PC-3 (cell line): Measurements from ENCODE around the gene BCL11A.

Experiments
- CTCF ChIP-seq: fragments of 300-600 bp; sonication (generic); conservative IDR thresholded peaks from 2 replicates; pipeline ENCODE4 v1.5.1; 2017; ENCODE audit warnings: antibody characterized with exemption, low read depth, mild to moderate bottlenecking, low read length
- EZH2phosphoT487 ChIP-seq: fragments of 300-600 bp; sonication (generic); IDR thresholded peaks from 2 replicates; pipeline ENCODE4 v1.6.1; 2018; ENCODE audit warnings: mild to moderate bottlenecking, antibody characterized with exemption, low read length, borderline replicate concordance

GRCh38 chr2:60555783-60556139 lies 2.3 kb upstream of the BCL11A start:
- TF ChIP-seq CTCF (no peak), EZH2phosphoT487 (no peak)
